Measurements from ENCODE around the gene NQO2. TPM values are rescaled to one million over a fixed set of nuclear protein-coding genes. Genes with fewer than 3 reads are reported as not detected.

The NQO2 gene
- polyA plus RNA-seq (2013, experiment 1 of 2): 20.8 TPM
- polyA plus RNA-seq (2013, experiment 2 of 2): 21.0 TPM

- peak within 1 kb of the TSS; percentile 70 for H2BK15ac ChIP-seq (ENCODE audit: low read depth, poor library complexity, severe bottlenecking)
- H3K4me2 ChIP-seq (ENCODE audit: low read length, poor library complexity, severe bottlenecking): peak within 1 kb of the TSS; percentile 100
- peak within 1 kb of the TSS; percentile 77 to 91 for H3K4me3 ChIP-seq (ENCODE audit: insufficient read depth in 1 of 2, low read depth in 1 of 2, low read length in 2 of 2)
- DNase-seq: no peak
- peak within 1 kb of the TSS in 1 of 2 experiments; percentile 61 for H3K4ac ChIP-seq (ENCODE audit: low read depth in 1 of 2, low read length in 2 of 2)
- no peak within 1 kb of the TSS for H2BK120ac ChIP-seq (ENCODE audit: low read depth, low read length)
- peak within 1 kb of the TSS; percentile 93 for H3K9ac ChIP-seq (ENCODE audit: low read length)
- H3K27ac ChIP-seq (ENCODE audit: low read length, poor library complexity, severe bottlenecking): no peak within 1 kb of the TSS
- H3K79me1 ChIP-seq (replicated peaks; ENCODE audit: low read length, poor library complexity, severe bottlenecking): peaks cover 3% of the 10 kb centered on the region
- peak within 1 kb of the TSS; percentile 96 for H2AFZ ChIP-seq (ENCODE audit: low read depth, low read length)
- no peaks in the 10 kb centered on the region for H3K9me3 ChIP-seq (ENCODE audit: control insufficient read depth, low read length)
- H4K8ac ChIP-seq (ENCODE audit: low read length): peak within 1 kb of the TSS; percentile 7
- no peaks in the 10 kb centered on the region for H3K27me3 ChIP-seq (ENCODE audit: control insufficient read depth in 1 of 2, insufficient read depth in 1 of 2, low read length in 2 of 2)
- peak within 1 kb of the TSS in 1 of 2 experiments; percentile 98 for H3K23ac ChIP-seq (ENCODE audit: low read length in 2 of 2)
- H2BK5ac ChIP-seq (ENCODE audit: low read depth, low read length, poor library complexity, severe bottlenecking): no peak within 1 kb of the TSS
- H3K14ac ChIP-seq (ENCODE audit: low read length in 2 of 2): peak within 1 kb of the TSS in 1 of 2 experiments; percentile 97
- no peak within 1 kb of the TSS for H4K91ac ChIP-seq (ENCODE audit: low read length)
- peak within 1 kb of the TSS; percentile 52 to 80 for H3K18ac ChIP-seq (ENCODE audit: low read depth in 1 of 2, low read length in 2 of 2)
- 2% methylated on average over 61 of the region's 87 CpGs for WGBS
- H2BK12ac ChIP-seq (ENCODE audit: low read length in 2 of 2): peak within 1 kb of the TSS in 1 of 2 experiments; percentile 31
- H3K4me1 ChIP-seq (ENCODE audit: control insufficient read depth, insufficient read depth, low read depth, low read length): peaks cover 9% of the 10 kb centered on the region
- H3K36me3 ChIP-seq (ENCODE audit: control insufficient read depth in 1 of 2, insufficient read depth in 2 of 2, low read depth in 1 of 2, low read length in 2 of 2): peaks cover 3 to 7% of the 10 kb centered on the region in 2 experiments
- H2AK5ac ChIP-seq (ENCODE audit: low read length, severe bottlenecking): no peak within 1 kb of the TSS
Observed at GRCh38 chr6:2999618-3000557, at the start of gene NQO2. TSS of gene NQO2 (plus strand) at chr6:2999894. CDS start at chr6:3006553, 6,659 bp downstream.

GRCh38 chr6:2950713-2951112 is 49.0 kb upstream of the NQO2 start:
- no peak overlapping the region for H3K18ac ChIP-seq (ENCODE audit: low read depth in 1 of 2, low read length in 2 of 2)
- H3K4me1 ChIP-seq (ENCODE audit: control insufficient read depth, insufficient read depth, low read depth, low read length): peaks cover 9% of the 10 kb centered on the region
- 94% methylated on average over 12 of the region's 12 CpGs for WGBS

GRCh38 chr6:2951728-2952127 is 48.0 kb upstream of the NQO2 start:
- Histone ChIP-seq H3K27me3 (ENCODE audit: control insufficient read depth in 1 of 2, insufficient read depth in 1 of 2, low read length in 2 of 2) (no peaks in the 10 kb centered on the region), H3K9ac (ENCODE audit: low read length) (no peak overlapping the region), H3K4me2 (ENCODE audit: low read length, poor library complexity, severe bottlenecking) (no peak overlapping the region), H3K9me3 (ENCODE audit: control insufficient read depth, low read length) (no peaks in the 10 kb centered on the region), H3K4me1 (ENCODE audit: control insufficient read depth, insufficient read depth, low read depth, low read length) (peaks cover 9% of the 10 kb centered on the region), H4K8ac (ENCODE audit: low read length) (peak overlapping the region; percentile 23), H3K14ac (ENCODE audit: low read length in 2 of 2) (no peak overlapping the region), H2AFZ (ENCODE audit: low read depth, low read length) (no peak overlapping the region), H3K79me1 (replicated peaks; ENCODE audit: low read length, poor library complexity, severe bottlenecking) (peaks cover 25% of the 10 kb centered on the region), H2AK5ac (ENCODE audit: low read length, severe bottlenecking) (no peak overlapping the region), H2BK5ac (ENCODE audit: low read depth, low read length, poor library complexity, severe bottlenecking) (no peak overlapping the region), H4K91ac (ENCODE audit: low read length) (peak overlapping the region; percentile 78), H3K18ac (ENCODE audit: low read depth in 1 of 2, low read length in 2 of 2) (peak overlapping the region in 1 of 2 experiments; percentile 38), H3K27ac (ENCODE audit: low read length, poor library complexity, severe bottlenecking) (no peak overlapping the region), H2BK120ac (ENCODE audit: low read depth, low read length) (peak overlapping the region; percentile 76), H3K36me3 (ENCODE audit: control insufficient read depth in 1 of 2, insufficient read depth in 2 of 2, low read depth in 1 of 2, low read length in 2 of 2) (peaks cover 53 to 60% of the 10 kb centered on the region in 2 experiments), H3K4me3 (ENCODE audit: insufficient read depth in 1 of 2, low read depth in 1 of 2, low read length in 2 of 2) (no peak overlapping the region), H2BK12ac (ENCODE audit: low read length in 2 of 2) (no peak overlapping the region), H2BK15ac (ENCODE audit: low read depth, poor library complexity, severe bottlenecking) (no peak overlapping the region), H3K4ac (ENCODE audit: low read depth in 1 of 2, low read length in 2 of 2) (no peak overlapping the region), H3K23ac (ENCODE audit: low read length in 2 of 2) (no peak overlapping the region)
- no peak for DNase-seq
- 88% methylated on average over 7 of the region's 8 CpGs for WGBS

More at GRCh38 chr6:2950713-2951112, 49.0 kb upstream of the NQO2 start:
- Histone ChIP-seq H3K4ac (ENCODE audit: low read depth in 1 of 2, low read length in 2 of 2) (no peak overlapping the region), H3K79me1 (replicated peaks; ENCODE audit: low read length, poor library complexity, severe bottlenecking) (peaks cover 19% of the 10 kb centered on the region), H3K4me2 (ENCODE audit: low read length, poor library complexity, severe bottlenecking) (no peak overlapping the region), H4K8ac (ENCODE audit: low read length) (no peak overlapping the region), H2BK15ac (ENCODE audit: low read depth, poor library complexity, severe bottlenecking) (no peak overlapping the region), H2BK5ac (ENCODE audit: low read depth, low read length, poor library complexity, severe bottlenecking) (no peak overlapping the region), H3K36me3 (ENCODE audit: control insufficient read depth in 1 of 2, insufficient read depth in 2 of 2, low read depth in 1 of 2, low read length in 2 of 2) (peaks cover 48 to 55% of the 10 kb centered on the region in 2 experiments), H2BK120ac (ENCODE audit: low read depth, low read length) (no peak overlapping the region), H3K14ac (ENCODE audit: low read length in 2 of 2) (no peak overlapping the region), H4K91ac (ENCODE audit: low read length) (no peak overlapping the region), H2AK5ac (ENCODE audit: low read length, severe bottlenecking) (no peak overlapping the region), H2BK12ac (ENCODE audit: low read length in 2 of 2) (no peak overlapping the region), H3K27me3 (ENCODE audit: control insufficient read depth in 1 of 2, insufficient read depth in 1 of 2, low read length in 2 of 2) (no peaks in the 10 kb centered on the region), H3K23ac (ENCODE audit: low read length in 2 of 2) (no peak overlapping the region), H3K4me3 (ENCODE audit: insufficient read depth in 1 of 2, low read depth in 1 of 2, low read length in 2 of 2) (no peak overlapping the region), H3K9me3 (ENCODE audit: control insufficient read depth, low read length) (no peaks in the 10 kb centered on the region), H2AFZ (ENCODE audit: low read depth, low read length) (no peak overlapping the region), H3K27ac (ENCODE audit: low read length, poor library complexity, severe bottlenecking) (no peak overlapping the region), H3K9ac (ENCODE audit: low read length) (no peak overlapping the region)
- no peak for DNase-seq

GRCh38 chr6:2952557-2953095 is 47.1 kb upstream of the NQO2 start:
- no peak overlapping the region for H2AK5ac ChIP-seq (ENCODE audit: low read length, severe bottlenecking)
- peak overlapping the region; percentile 31 for H3K9ac ChIP-seq (ENCODE audit: low read length)
- DNase-seq: peak; percentile 95
- H3K14ac ChIP-seq (ENCODE audit: low read length in 2 of 2): no peak overlapping the region
- H3K79me1 ChIP-seq (replicated peaks; ENCODE audit: low read length, poor library complexity, severe bottlenecking): peaks cover 32% of the 10 kb centered on the region
- H3K4ac ChIP-seq (ENCODE audit: low read depth in 1 of 2, low read length in 2 of 2): peak overlapping the region in 1 of 2 experiments; percentile 38
- H3K23ac ChIP-seq (ENCODE audit: low read length in 2 of 2): no peak overlapping the region
- H2BK15ac ChIP-seq (ENCODE audit: low read depth, poor library complexity, severe bottlenecking): no peak overlapping the region
- no peak overlapping the region for H3K27ac ChIP-seq (ENCODE audit: low read length, poor library complexity, severe bottlenecking)
- no peak overlapping the region for H4K91ac ChIP-seq (ENCODE audit: low read length)
- H2BK120ac ChIP-seq (ENCODE audit: low read depth, low read length): peak overlapping the region; percentile 37
- no peak overlapping the region for H2BK5ac ChIP-seq (ENCODE audit: low read depth, low read length, poor library complexity, severe bottlenecking)
- H3K4me3 ChIP-seq (ENCODE audit: insufficient read depth in 1 of 2, low read depth in 1 of 2, low read length in 2 of 2): no peak overlapping the region
- H2AFZ ChIP-seq (ENCODE audit: low read depth, low read length): no peak overlapping the region
- WGBS: 9% methylated on average over 27 of the region's 27 CpGs
- H3K27me3 ChIP-seq (ENCODE audit: control insufficient read depth in 1 of 2, insufficient read depth in 1 of 2, low read length in 2 of 2): no peaks in the 10 kb centered on the region
- H2BK12ac ChIP-seq (ENCODE audit: low read length in 2 of 2): peak overlapping the region in 1 of 2 experiments; percentile 29
- H3K9me3 ChIP-seq (ENCODE audit: control insufficient read depth, low read length): no peaks in the 10 kb centered on the region
- peaks cover 9% of the 10 kb centered on the region for H3K4me1 ChIP-seq (ENCODE audit: control insufficient read depth, insufficient read depth, low read depth, low read length)
- H3K18ac ChIP-seq (ENCODE audit: low read depth in 1 of 2, low read length in 2 of 2): peak overlapping the region; percentile 30 to 70
- peak overlapping the region; percentile 21 for H3K4me2 ChIP-seq (ENCODE audit: low read length, poor library complexity, severe bottlenecking)
- H3K36me3 ChIP-seq (ENCODE audit: control insufficient read depth in 1 of 2, insufficient read depth in 2 of 2, low read depth in 1 of 2, low read length in 2 of 2): peaks cover 51 to 54% of the 10 kb centered on the region in 2 experiments
- peak overlapping the region; percentile 73 for H4K8ac ChIP-seq (ENCODE audit: low read length)
